ENCODE results near the gene STRA6. TPM values are rescaled to one million over a fixed set of nuclear protein-coding genes. Genes with fewer than 3 reads are reported as not detected.
A peak's percentile ranks its signal among the peaks of the same experiment; 100 is the strongest.

Gene STRA6
- total RNA-seq, 1 experiment from 2014 or later, result 0.29 TPM

GRCh38 chr15:74220475-74221248 is 18.1 kb upstream of the STRA6 start:
- no peaks in the 10 kb centered on the region for H3K9me2 ChIP-seq (replicated peaks; ENCODE audit: low read length)
- H4K20me1 ChIP-seq (ENCODE audit: low read length), result no peaks in the 10 kb centered on the region
- DNase-seq, result no peak
- BruUV-seq (replicated peaks), result no TSS peak
- no peaks in the 10 kb centered on the region for H3K9me3 ChIP-seq (ENCODE audit: low read length)
- H3K79me2 ChIP-seq (ENCODE audit: low read length), result no peaks in the 10 kb centered on the region
- H3K4me3 ChIP-seq (ENCODE audit: low read length), result no peak overlapping the region
- no peak overlapping the region for H3K4me2 ChIP-seq (ENCODE audit: low read length)
- ATAC-seq, result no peak
- intact Hi-C loops (cut with micrococcal nuclease), result no loop called here
- no peak overlapping the region for H3K27ac ChIP-seq (ENCODE audit: low read length)
- peaks cover 14% of the 10 kb centered on the region for H3K4me1 ChIP-seq (ENCODE audit: insufficient read depth, low read length)
- CTCF ChIA-PET, result no interaction called here
- H3K27me3 ChIP-seq (ENCODE audit: low read length), result 0 out of 2 replicates have a peak, but pooled peaks cover 3% of the 10 kb centered on the region
- POLR2A ChIA-PET (ENCODE audit: unreplicated experiment), result no interaction called here
- no peaks in the 10 kb centered on the region for H3K36me3 ChIP-seq (ENCODE audit: low read depth, low read length)
- no peaks in the 10 kb centered on the region for H3F3A ChIP-seq (ENCODE audit: low read length, unreplicated experiment)
- no peak for TF ChIP-seq EZH2 (IDR thresholded peaks at IDR 0.05; ENCODE audit: low read length, unreplicated experiment)
- TF ChIP-seq CTCF (conservative IDR thresholded peaks at IDR 0.05; ENCODE audit: low read depth, low read length), result no peak
- TF ChIP-seq EZH2phosphoT487 (IDR thresholded peaks at IDR 0.05; ENCODE audit: borderline replicate concordance, low read length), result no peak
- no peak overlapping the region for H2AFZ ChIP-seq (ENCODE audit: low read length)
- H3K9ac ChIP-seq (ENCODE audit: low read length), result no peak overlapping the region

- Histone ChIP-seq H3K27ac (ENCODE audit: low read length) (no peak overlapping the region), H3K79me2 (ENCODE audit: low read length) (no peaks in the 10 kb centered on the region), H3K9me3 (ENCODE audit: low read length) (no peaks in the 10 kb centered on the region), H3K4me2 (ENCODE audit: low read length) (no peak overlapping the region), H3K4me1 (ENCODE audit: insufficient read depth, low read length) (peaks cover 27% of the 10 kb centered on the region), H3K4me3 (ENCODE audit: low read length) (no peak overlapping the region), H3K9me2 (replicated peaks; ENCODE audit: low read length) (no peaks in the 10 kb centered on the region), H4K20me1 (ENCODE audit: low read length) (no peaks in the 10 kb centered on the region), H3K27me3 (ENCODE audit: low read length) (0 out of 2 replicates have a peak, but pooled peaks cover 3% of the 10 kb centered on the region), H3K36me3 (ENCODE audit: low read depth, low read length) (no peaks in the 10 kb centered on the region), H3F3A (ENCODE audit: low read length, unreplicated experiment) (no peaks in the 10 kb centered on the region), H2AFZ (ENCODE audit: low read length) (no peak overlapping the region), H3K9ac (ENCODE audit: low read length) (no peak overlapping the region)
- BruUV-seq (replicated peaks), result no TSS peak
- intact Hi-C loops (cut with micrococcal nuclease), result no loop called here
- TF ChIP-seq CTCF (conservative IDR thresholded peaks at IDR 0.05; ENCODE audit: low read depth, low read length), result no peak
- no peak for TF ChIP-seq EZH2phosphoT487 (IDR thresholded peaks at IDR 0.05; ENCODE audit: borderline replicate concordance, low read length)
- TF ChIP-seq EZH2 (IDR thresholded peaks at IDR 0.05; ENCODE audit: low read length, unreplicated experiment), result no peak
- ATAC-seq (no peak), DNase-seq (peak; percentile 50)
- CTCF ChIA-PET, result no interaction called here
- POLR2A ChIA-PET (ENCODE audit: unreplicated experiment), result interaction anchor here (0.6 kb wide), 1 partner anchor 24 kb away, joined by 3 read pairs; no protein-coding TSS in a partner anchor
Observed at GRCh38 chr15:74217907-74218885, 15.6 kb upstream of the STRA6 start.
